GM12878 (cell line): ENCODE measurements around the gene CYP4V2. TPM values are rescaled to one million over a fixed set of nuclear protein-coding genes. Genes with fewer than 3 reads are reported as not detected.

Experiments used
- ATAC-seq: fragments of 200-7000 bp; cut with Tn5 transposase; 3 replicates; pipeline ENCODE4 v1.9.1; 2020; ENCODE audit warnings: mild to moderate bottlenecking, moderate library complexity
- Bru-seq: library from RNA; stranded (reverse); fragments of 400-500 nt; gene quantifications from one replicate; lab custom pipeline; 2021; lab: Mats Ljungman, UMichigan
- BruChase-seq, 2 experiments: library from RNA; stranded (reverse); fragments of 400-500 nt; gene quantifications; one replicate each; lab custom pipeline; 2021; lab: Mats Ljungman, UMichigan
- BruUV-seq: library from RNA; stranded (reverse); fragments of 400-500 nt; replicated peaks from 2 replicates; lab custom pipeline; 2021; lab: Mats Ljungman, UMichigan
- CTCF ChIA-PET: fragments of 300-600 bp; sonication (Branson Sonifier 250); formaldehyde crosslinking; extraction: SDS; loops from one replicate; lab custom pipeline; 2021; ENCODE audit warnings: inconsistent platforms; lab: Yijun Ruan, JAX
- POLR2A ChIA-PET: fragments of 350-600 bp; formaldehyde crosslinking; extraction: SDS; loops from one replicate; lab custom pipeline; 2021; ENCODE audit warnings: inconsistent platforms; lab: Charles Lee
- RAD21 ChIA-PET: fragments of 300-600 bp; sonication (Branson Sonifier 250); formaldehyde crosslinking; loops from one replicate; lab custom pipeline; 2023; ENCODE audit warnings: antibody characterized with exemption; ENCODE audit not compliant: unreplicated experiment; lab: Charles Lee
- SMC1A ChIA-PET: fragments of 300-600 bp; sonication (Branson Sonifier 250); formaldehyde crosslinking; loops from one replicate; lab custom pipeline; 2023; ENCODE audit not compliant: unreplicated experiment, uncharacterized antibody; lab: Charles Lee
- DNase-seq: peaks from one replicate; pipeline ENCODE4 v3.0.0-alpha.2; 2011; ENCODE audit warnings: low read depth, low spot score
- FAIRE-seq: peaks from 3 replicates; lab custom pipeline; 2011; peaks lifted over from hg19 to GRCh38; lab: Jason Lieb, UNC
- H2AFZ ChIP-seq: 2 replicates; pipeline ENCODE4 v1.6.0; 2011; ENCODE audit warnings: low read depth, low read length, control low read depth; ENCODE audit not compliant: control insufficient read depth
- H3K27ac ChIP-seq: 2 replicates; pipeline ENCODE4 v1.5.1; 2011; ENCODE audit warnings: control low read depth; ENCODE audit not compliant: control insufficient read depth, insufficient read depth
- H3K27me3 ChIP-seq, 2 experiments: replicated peaks in 1 of 2; 2 replicates each; pipeline versions ENCODE4 v1.6.0 to v1.6.1; 2011; ENCODE audit warnings: low read length in 1 of 2; ENCODE audit not compliant: control insufficient read depth in 2 of 2, insufficient read depth in 2 of 2
- H3K36me3 ChIP-seq, 2 experiments: 2 replicates each; pipeline ENCODE4 v1.5.1; 2011; ENCODE audit warnings: low read length in 1 of 2; ENCODE audit not compliant: control insufficient read depth in 2 of 2, insufficient read depth in 2 of 2
- H3K4me1 ChIP-seq: 2 replicates; pipeline ENCODE4 v1.6.1; 2011; ENCODE audit warnings: mild to moderate bottlenecking, low read length, moderate library complexity, mixed read lengths; ENCODE audit not compliant: control insufficient read depth, insufficient read depth
- H3K4me2 ChIP-seq: 2 replicates; pipeline ENCODE4 v1.6.0; 2011; ENCODE audit warnings: control low read depth; ENCODE audit not compliant: control insufficient read depth, insufficient read depth
- H3K4me3 ChIP-seq: fragments of 200-600 bp; sonication (generic); 2 replicates; pipeline ENCODE4 v1.5.1; 2016
- H3K79me2 ChIP-seq: 2 replicates; pipeline ENCODE4 v1.6.0; 2011; ENCODE audit warnings: low read length; ENCODE audit not compliant: control insufficient read depth, insufficient read depth
- H3K9ac ChIP-seq: 2 replicates; pipeline ENCODE4 v1.8.0; 2011; ENCODE audit warnings: low read length, control low read depth, mixed read lengths; ENCODE audit not compliant: control insufficient read depth, insufficient read depth
- H3K9me3 ChIP-seq: replicated peaks from 3 replicates; pipeline ENCODE4 v1.5.1; 2011; ENCODE audit warnings: mild to moderate bottlenecking, low read length; ENCODE audit not compliant: control insufficient read depth, insufficient read depth
- H4K20me1 ChIP-seq: 2 replicates; pipeline ENCODE4 v1.6.0; 2011; ENCODE audit not compliant: control insufficient read depth, insufficient read depth
- BACH1 ChIP-seq: fragments of 450-650 bp; IDR thresholded peaks from 2 replicates; pipeline ENCODE4 v1.6.1; 2017; ENCODE audit warnings: mild to moderate bottlenecking, borderline replicate concordance
- EZH2 ChIP-seq: IDR thresholded peaks from 2 replicates; pipeline ENCODE4 v1.6.1; 2012; ENCODE audit warnings: low read depth, mild to moderate bottlenecking, control low read depth, inconsistent platforms, low read length, borderline replicate concordance; ENCODE audit not compliant: control insufficient read depth
- HCFC1 ChIP-seq: fragments of 150-350 bp; IDR thresholded peaks from 2 replicates; pipeline ENCODE4 v1.6.1; 2014; ENCODE audit warnings: low read length
- IKZF1 ChIP-seq: fragments of 450-650 bp; conservative IDR thresholded peaks from 2 replicates; pipeline ENCODE4 v1.6.1; 2017; ENCODE audit warnings: antibody characterized with exemption, mild to moderate bottlenecking
- KLF5 ChIP-seq: fragments of 450-650 bp; IDR thresholded peaks from 2 replicates; pipeline ENCODE4 v1.6.1; 2014; ENCODE audit warnings: mild to moderate bottlenecking; ENCODE audit not compliant: partially characterized antibody
- NR2C2 ChIP-seq: IDR thresholded peaks from 2 replicates; pipeline ENCODE4 v1.6.1; 2011; ENCODE audit warnings: borderline replicate concordance, low read depth; ENCODE audit not compliant: control insufficient read depth, insufficient read length
- NRF1 ChIP-seq: conservative IDR thresholded peaks from 2 replicates; pipeline ENCODE4 v1.6.1; 2011; ENCODE audit warnings: mild to moderate bottlenecking, low read depth, low read length, improper control_type of control experiment
- WGBS: methylation state at CpG from one replicate; pipeline ENCODE4 v1.1.6; 2016; ENCODE audit warnings: low lambda C conversion rate; ENCODE audit not compliant: insufficient replicate concordance, insufficient coverage; ENCODE audit errors: missing lambda C conversion rate; 5-methylcytosine and 5-hydroxymethylcytosine counted together
- in situ Hi-C: fragments of 300-500 bp; cut with MboI; formaldehyde crosslinking; loops from 9 replicates; pipeline ENCODE4 v1.14.3; 2018; ENCODE audit warnings: mixed read lengths
- intact Hi-C: fragments of 100-400 bp; cut with micrococcal nuclease; formaldehyde crosslinking; loops from one replicate; pipeline ENCODE4 v1.14.2; 2022; ENCODE audit not compliant: unreplicated experiment
- long read RNA-seq, 2 experiments: library from polyadenylated mRNA; unstranded; transcript quantifications; one replicate each; pipeline ENCODE4 v2.0.0, GENCODE V29; 2019 to 2020
- polyA minus RNA-seq, 3 experiments: library from RNA; depleted of rRNA, polyadenylated mRNA; stranded (reverse); fragments of >200 nt; gene quantifications; 2 replicates each; pipeline ENCODE4 v1.2.3, GENCODE V29; 2011
- polyA plus RNA-seq, 11 experiments: library from polyadenylated mRNA; depleted of rRNA in 4 of 11; unstranded in 6 of 11; stranded (reverse) in 5 of 11; fragments of >200 nt; fragmentation: Nextera tagmentation in 4 of 11; fragmentation: Illumina TruSeq in 1 of 11; extraction: Ambion mirVana in 4 of 11; extraction: Trizol in 1 of 11; gene quantifications; 1 replicate in 1 of 11; 2 replicates in 10 of 11; pipeline versions ENCODE4 v1.2.1 to v1.2.3, GENCODE V29; 2011 to 2016; ENCODE audit warnings: inconsistent platforms in 2 of 11, missing spikeins in 2 of 11, low read depth in 1 of 11
- total RNA-seq, 4 experiments: library from RNA; depleted of rRNA in 3 of 4; stranded (reverse); fragments of >200 nt in 3 of 4; fragmentation: Illumina TruSeq in 1 of 4; extraction: Trizol in 1 of 4; gene quantifications; 2 replicates each; pipeline versions ENCODE4 v1.2.1 to v1.2.3, GENCODE V29; 2013 to 2021
- TF ChIP-seq, protein P1 (sequence below): IDR thresholded peaks from 2 replicates; pipeline ENCODE4 v1.6.1; 2012; ENCODE audit warnings: low read depth, low read length, improper control_type of control experiment
- TF ChIP-seq, protein P2 (sequence below): fragments of 450-650 bp; IDR thresholded peaks from 2 replicates; pipeline ENCODE4 v1.6.1; 2018; ENCODE audit warnings: borderline replicate concordance, mild to moderate bottlenecking; ENCODE audit not compliant: partially characterized antibody
- TF ChIP-seq, protein P3 (sequence below): IDR thresholded peaks from 2 replicates; pipeline ENCODE4 v1.6.1; 2011; ENCODE audit warnings: low read depth, mild to moderate bottlenecking, low read length, moderate library complexity, borderline replicate concordance; ENCODE audit errors: extremely low read depth
- TF ChIP-seq, protein P4 (sequence below): IDR thresholded peaks from 2 replicates; pipeline ENCODE4 v1.6.1; 2011; ENCODE audit warnings: borderline replicate concordance, low read depth, mild to moderate bottlenecking, moderate library complexity, mixed read lengths, low read length; ENCODE audit not compliant: insufficient read depth; ENCODE audit errors: extremely low read length
- TF ChIP-seq, protein P5 (sequence below): IDR thresholded peaks from 2 replicates; pipeline ENCODE4 v1.6.1; 2011; ENCODE audit warnings: low read depth, low read length, improper control_type of control experiment, borderline replicate concordance

CYP4V2 gene
- 1.8 and 2.1 TPM in 2 replicates for total RNA-seq (2013; cell fraction: nucleolus; rRNA removed)
- total RNA-seq (2014; rRNA removed) (7.2 and 10.0 TPM in 2 replicates), total RNA-seq (2014; rRNA removed; fragmentation: Illumina TruSeq; extraction: Trizol) (7.8 and 7.9 TPM in 2 replicates), total RNA-seq (2021) (5.9 and 6.1 TPM in 2 replicates), polyA plus RNA-seq (2011; rRNA removed) (2.9 and 3.4 TPM in 2 replicates), polyA plus RNA-seq (2014; fragmentation: Illumina TruSeq; extraction: Trizol) (7.0 and 8.4 TPM in 2 replicates), polyA plus RNA-seq (2014; fragmentation: Nextera tagmentation; extraction: Ambion mirVana) (1 to 10 TPM; 1.2 to 1.3 TPM), polyA plus RNA-seq (2014; rRNA removed) (7.1 and 7.3 TPM in 2 replicates), polyA plus RNA-seq (2016; fragmentation: Nextera tagmentation; extraction: Ambion mirVana) (1 to 10 TPM; 6.7 to 8.2 TPM), polyA minus RNA-seq (2011; rRNA and poly(A)+ RNA removed) (2.1 and 2.4 TPM in 2 replicates), Bru-seq, nascent RNA (percentile 48 among the genes with signal in this experiment), BruChase-seq, experiment 1, labeled RNA remaining after a 6-hour chase (percentile 41 among the genes with signal in this experiment), BruChase-seq, experiment 2, labeled RNA remaining after a 2-hour chase (percentile 44 among the genes with signal in this experiment)
- polyA plus RNA-seq (2011; ENCODE audit: low read depth), result 1.7 TPM
- 2.1 and 2.3 TPM in 2 replicates for polyA plus RNA-seq (2011; cell fraction: cytosol; rRNA removed)
- polyA plus RNA-seq (2011; cell fraction: nucleus; rRNA removed), result 2.7 and 3.8 TPM in 2 replicates
- 1.9 and 2.2 TPM in 2 replicates for polyA plus RNA-seq (2012)
- polyA minus RNA-seq (2011; cell fraction: cytosol; rRNA and poly(A)+ RNA removed), result 0.67 and 0.73 TPM in 2 replicates
- polyA minus RNA-seq (2011; cell fraction: nucleus; rRNA and poly(A)+ RNA removed), result 3.1 and 4.8 TPM in 2 replicates
- long read RNA-seq, experiment 1, result 0 reads
- long read RNA-seq, experiment 2, result 0 reads

DNA sequence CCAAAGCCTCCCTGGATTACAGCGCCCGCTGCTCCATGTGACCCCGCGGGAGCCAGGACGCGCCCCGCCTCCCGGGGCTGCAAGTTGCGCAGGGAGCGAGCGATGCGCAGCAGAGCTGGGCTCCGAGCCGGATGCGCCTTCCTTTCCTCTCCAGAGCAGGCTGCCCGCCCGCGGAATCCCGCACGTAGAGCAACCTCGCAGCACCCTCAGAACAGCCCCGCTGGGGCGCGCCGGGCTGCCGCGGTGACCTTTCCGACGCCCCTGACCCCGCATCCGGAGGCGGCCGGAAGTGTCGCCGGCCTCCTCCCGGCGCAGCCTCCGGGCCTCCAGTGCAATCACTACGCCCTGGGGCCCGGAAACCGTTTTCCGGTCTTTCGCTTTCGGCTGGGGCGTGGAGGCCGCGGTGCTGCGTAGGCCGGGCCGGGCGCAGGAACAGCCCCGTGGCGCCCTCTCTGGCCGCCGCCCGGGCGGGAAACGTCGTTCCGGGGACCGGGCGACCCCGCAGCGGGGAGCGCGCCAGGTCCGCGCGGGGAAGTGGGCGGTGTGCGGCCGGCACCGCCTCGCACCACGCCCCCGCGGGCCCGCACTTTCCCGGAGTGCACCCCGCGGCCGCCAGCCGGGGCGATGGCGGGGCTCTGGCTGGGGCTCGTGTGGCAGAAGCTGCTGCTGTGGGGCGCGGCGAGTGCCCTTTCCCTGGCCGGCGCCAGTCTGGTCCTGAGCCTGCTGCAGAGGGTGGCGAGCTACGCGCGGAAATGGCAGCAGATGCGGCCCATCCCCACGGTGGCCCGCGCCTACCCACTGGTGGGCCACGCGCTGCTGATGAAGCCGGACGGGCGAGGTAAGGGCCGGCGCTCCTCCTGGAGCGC is at the start of gene CYP4V2:
Gene CYP4V2 (plus strand): TSS at position 368 of the 866 bp plus-strand sequence. CDS start 257 bp downstream, at position 625.
- no peak for FAIRE-seq
- ChIA-PET POLR2A (no interaction called here), SMC1A (interaction anchor here (0.9 kb wide), 1 partner anchor 58 kb away, joined by 3 read pairs; no protein-coding TSS in a partner anchor), CTCF (interaction anchor here (2.2 kb wide), 1 partner anchor 10 kb away, joined by 7 read pairs; no protein-coding TSS in a partner anchor), RAD21 (no interaction called here)
- Histone ChIP-seq H2AFZ (peak within 1 kb of the TSS; percentile 91), H3K4me2 (peak within 1 kb of the TSS; percentile 89), H3K9me3 (no peaks in the 10 kb centered on the region), H3K79me2 (peaks cover 1% of the 10 kb centered on the region), H4K20me1 (no peaks in the 10 kb centered on the region), H3K4me1 (peaks cover 7% of the 10 kb centered on the region), H3K27ac (peak within 1 kb of the TSS; percentile 81), H3K27me3 (no peaks in the 10 kb centered on the region), H3K36me3 (no peaks in the 10 kb centered on the region), H3K9ac (peak within 1 kb of the TSS; percentile 70), H3K4me3 (peak within 1 kb of the TSS; percentile 75)
- in situ Hi-C loops, result no loop called here
- intact Hi-C loops, result no loop called here
- peak; percentile 90 for ATAC-seq
- BruUV-seq, result no TSS peak
- WGBS, result under 1% methylated on average over 67 of the region's 107 CpGs
- peak; percentile 48 for DNase-seq
- TF ChIP-seq EZH2 (no peak), IKZF1 (peak; percentile 98), NRF1 (0 out of 2 replicates have a peak, but pooled peaks have one; percentile 0), KLF5 (peak; percentile 59), BACH1 (peak; percentile 95), HCFC1 (peak; percentile 56), NR2C2 (no peak)
- TF ChIP-seq, protein P1, sequence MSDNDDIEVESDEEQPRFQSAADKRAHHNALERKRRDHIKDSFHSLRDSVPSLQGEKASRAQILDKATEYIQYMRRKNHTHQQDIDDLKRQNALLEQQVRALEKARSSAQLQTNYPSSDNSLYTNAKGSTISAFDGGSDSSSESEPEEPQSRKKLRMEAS, result peak; percentile 19; the same call in 1 of the 2 replicates
- TF ChIP-seq, protein P2, sequence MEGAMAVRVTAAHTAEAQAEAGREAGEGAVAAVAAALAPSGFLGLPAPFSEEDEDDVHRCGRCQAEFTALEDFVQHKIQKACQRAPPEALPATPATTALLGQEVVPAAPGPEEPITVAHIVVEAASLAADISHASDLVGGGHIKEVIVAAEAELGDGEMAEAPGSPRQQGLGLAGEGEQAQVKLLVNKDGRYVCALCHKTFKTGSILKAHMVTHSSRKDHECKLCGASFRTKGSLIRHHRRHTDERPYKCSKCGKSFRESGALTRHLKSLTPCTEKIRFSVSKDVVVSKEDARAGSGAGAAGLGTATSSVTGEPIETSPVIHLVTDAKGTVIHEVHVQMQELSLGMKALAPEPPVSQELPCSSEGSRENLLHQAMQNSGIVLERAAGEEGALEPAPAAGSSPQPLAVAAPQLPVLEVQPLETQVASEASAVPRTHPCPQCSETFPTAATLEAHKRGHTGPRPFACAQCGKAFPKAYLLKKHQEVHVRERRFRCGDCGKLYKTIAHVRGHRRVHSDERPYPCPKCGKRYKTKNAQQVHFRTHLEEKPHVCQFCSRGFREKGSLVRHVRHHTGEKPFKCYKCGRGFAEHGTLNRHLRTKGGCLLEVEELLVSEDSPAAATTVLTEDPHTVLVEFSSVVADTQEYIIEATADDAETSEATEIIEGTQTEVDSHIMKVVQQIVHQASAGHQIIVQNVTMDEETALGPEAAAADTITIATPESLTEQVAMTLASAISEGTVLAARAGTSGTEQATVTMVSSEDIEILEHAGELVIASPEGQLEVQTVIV, result peak; percentile 54
- TF ChIP-seq, protein P3, sequence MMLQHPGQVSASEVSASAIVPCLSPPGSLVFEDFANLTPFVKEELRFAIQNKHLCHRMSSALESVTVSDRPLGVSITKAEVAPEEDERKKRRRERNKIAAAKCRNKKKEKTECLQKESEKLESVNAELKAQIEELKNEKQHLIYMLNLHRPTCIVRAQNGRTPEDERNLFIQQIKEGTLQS, result no peak
- TF ChIP-seq, protein P4, sequence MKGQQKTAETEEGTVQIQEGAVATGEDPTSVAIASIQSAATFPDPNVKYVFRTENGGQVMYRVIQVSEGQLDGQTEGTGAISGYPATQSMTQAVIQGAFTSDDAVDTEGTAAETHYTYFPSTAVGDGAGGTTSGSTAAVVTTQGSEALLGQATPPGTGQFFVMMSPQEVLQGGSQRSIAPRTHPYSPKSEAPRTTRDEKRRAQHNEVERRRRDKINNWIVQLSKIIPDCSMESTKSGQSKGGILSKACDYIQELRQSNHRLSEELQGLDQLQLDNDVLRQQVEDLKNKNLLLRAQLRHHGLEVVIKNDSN, result peak; percentile 49
- TF ChIP-seq, protein P5, sequence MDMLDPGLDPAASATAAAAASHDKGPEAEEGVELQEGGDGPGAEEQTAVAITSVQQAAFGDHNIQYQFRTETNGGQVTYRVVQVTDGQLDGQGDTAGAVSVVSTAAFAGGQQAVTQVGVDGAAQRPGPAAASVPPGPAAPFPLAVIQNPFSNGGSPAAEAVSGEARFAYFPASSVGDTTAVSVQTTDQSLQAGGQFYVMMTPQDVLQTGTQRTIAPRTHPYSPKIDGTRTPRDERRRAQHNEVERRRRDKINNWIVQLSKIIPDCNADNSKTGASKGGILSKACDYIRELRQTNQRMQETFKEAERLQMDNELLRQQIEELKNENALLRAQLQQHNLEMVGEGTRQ, result no peak
